Activated CD8-positive, alpha-beta memory T cell treated with anti-CD3 and anti-CD28 coated beads, Interleukin-2, amount 10 ng/mL, durations not matched to agents 7 days and 5 days (primary cell): ENCODE measurements around the gene ZNF3. TPM values are rescaled to one million over a fixed set of nuclear protein-coding genes. Genes with fewer than 3 reads are reported as not detected.
"Not testable (repeated sequence)": the region's sequence is repeated elsewhere in the genome, so short reads cannot be mapped to it uniquely, and the experiment has no call there.

ENCODE experiments used
- ATAC-seq: fragments of 150-1000 bp; cut with Tn5 transposase; one replicate; pipeline ENCODE4 v1.10.0; 2021; ENCODE audit warnings: moderate library complexity
- CTCF ChIA-PET: fragments of 350-600 bp; sonication (Branson Sonifier 250); formaldehyde crosslinking; loops from one replicate; lab custom pipeline; 2021; ENCODE audit warnings: antibody characterized with exemption; lab: Charles Lee
- DNase-seq: peaks from one replicate; pipeline ENCODE4 v3.0.0-alpha.2; 2020
- H3K27ac Mint-ChIP-seq: one replicate; pipeline ENCODE4 v1.8.0; 2021; ENCODE audit warnings: mild to moderate bottlenecking, mixed read lengths
- H3K27me3 Mint-ChIP-seq: one replicate; pipeline ENCODE4 v1.8.0; 2021; ENCODE audit warnings: mixed read lengths
- H3K36me3 Mint-ChIP-seq: one replicate; pipeline ENCODE4 v1.8.0; 2021; ENCODE audit warnings: mild to moderate bottlenecking, mixed read lengths
- H3K4me1 Mint-ChIP-seq: one replicate; pipeline ENCODE4 v1.8.0; 2021; ENCODE audit warnings: mixed read lengths
- H3K4me3 Mint-ChIP-seq: one replicate; pipeline ENCODE4 v1.8.0; 2021; ENCODE audit warnings: mild to moderate bottlenecking, moderate library complexity, mixed read lengths
- H3K9me3 Mint-ChIP-seq: one replicate; pipeline ENCODE4 v1.8.0; 2022; ENCODE audit warnings: low read depth, mixed read lengths
- total RNA-seq, 2 experiments: library from RNA; stranded (reverse); gene quantifications; one replicate each; pipeline ENCODE4 v1.2.3, GENCODE V29; 2021

ZNF3 gene
- total RNA-seq = 10 to 100 TPM; 21.2 to 24.1 TPM

- DNase-seq (peak; percentile 99), ATAC-seq (peak; percentile 91)
- peaks cover 32% of the 10 kb centered on the region for H3K4me1 Mint-ChIP-seq
- H3K27me3 Mint-ChIP-seq = no peaks in the 10 kb centered on the region
- peak within 1 kb of the TSS; percentile 87 for H3K27ac Mint-ChIP-seq
- CTCF ChIA-PET = interaction anchor here (0.7 to 1.4 kb wide), 20 partner anchors 10 to 695 kb away, joined by 3 to 14 read pairs (median 4); partner anchors contain the start of genes AP4M1, MBLAC1, MCM7 and ZKSCAN1
- H3K4me3 Mint-ChIP-seq = peak within 1 kb of the TSS; percentile 88
- peaks cover 20% of the 10 kb centered on the region for H3K36me3 Mint-ChIP-seq
- no peaks in the 10 kb centered on the region for H3K9me3 Mint-ChIP-seq
These were observed at the start of gene ZNF3 for GRCh38 chr7:100081535-100082102. Gene ZNF3, minus strand, starts transcription at chr7:100081723. Its CDS starts 4,366 bp downstream, at chr7:100077357.

GRCh38 chr7:100130608-100131453, 49.3 kb upstream of the ZNF3 start:
- H3K9me3 Mint-ChIP-seq = no peaks in the 10 kb centered on the region
- H3K4me3 Mint-ChIP-seq = peak overlapping the region; percentile 26
- H3K27ac Mint-ChIP-seq = peak overlapping the region; percentile 28

GRCh38 chr7:100130220-100130607, 48.7 kb upstream of the ZNF3 start:
- peaks cover 33% of the 10 kb centered on the region for H3K4me1 Mint-ChIP-seq
- CTCF ChIA-PET = interaction anchor here (0.7 to 6.9 kb wide), 28 partner anchors 10 to 299 kb away, joined by 3 to 61 read pairs (median 5); partner anchors contain the start of genes AP4M1, CNPY4, COPS6 and GPC2
- not testable (repeated sequence) for H3K27me3 Mint-ChIP-seq, H3K9me3 Mint-ChIP-seq, DNase-seq, H3K27ac Mint-ChIP-seq, H3K4me3 Mint-ChIP-seq, ATAC-seq, H3K36me3 Mint-ChIP-seq

More at GRCh38 chr7:100130608-100131453, 49.3 kb upstream of the ZNF3 start:
- Mint-ChIP-seq H3K36me3 (no peaks in the 10 kb centered on the region), H3K27me3 (no peaks in the 10 kb centered on the region), H3K4me1 (peaks cover 28% of the 10 kb centered on the region)
- CTCF ChIA-PET = interaction anchor here (0.6 to 6.9 kb wide), 41 partner anchors 10 to 314 kb away, joined by 3 to 61 read pairs (median 4); partner anchors contain the start of genes AP4M1, CNPY4, COPS6 and GPC2
- DNase-seq (peak; percentile 89), ATAC-seq (no peak)

- peaks cover 44% of the 10 kb centered on the region for H3K4me1 Mint-ChIP-seq
- ATAC-seq (no peak), DNase-seq (no peak)
- peak overlapping the region; percentile 89 for H3K4me3 Mint-ChIP-seq
- H3K36me3 Mint-ChIP-seq = peaks cover 8% of the 10 kb centered on the region
- CTCF ChIA-PET = interaction anchor here (0.6 to 6.9 kb wide), 16 partner anchors 8 to 279 kb away, joined by 3 to 61 read pairs (median 4); partner anchors contain the start of genes AP4M1, CNPY4, MCM7 and TRAPPC14
- H3K27me3 Mint-ChIP-seq = no peaks in the 10 kb centered on the region
- H3K27ac Mint-ChIP-seq = peak overlapping the region; percentile 88
- no peaks in the 10 kb centered on the region for H3K9me3 Mint-ChIP-seq
These were observed 47.1 kb upstream of the ZNF3 start for GRCh38 chr7:100128637-100128963.

GRCh38 chr7:100127866-100128636, 46.5 kb upstream of the ZNF3 start:
- H3K27ac Mint-ChIP-seq = peak overlapping the region; percentile 88
- peak; percentile 54 for DNase-seq
- peaks cover 44% of the 10 kb centered on the region for H3K4me1 Mint-ChIP-seq
- no peaks in the 10 kb centered on the region for H3K9me3 Mint-ChIP-seq
- H3K36me3 Mint-ChIP-seq = peaks cover 9% of the 10 kb centered on the region
- peak overlapping the region; percentile 89 for H3K4me3 Mint-ChIP-seq
- no peaks in the 10 kb centered on the region for H3K27me3 Mint-ChIP-seq
- ATAC-seq = peak; percentile 8
- CTCF ChIA-PET = interaction anchor here (0.9 to 6.9 kb wide), 12 partner anchors 7 to 279 kb away, joined by 3 to 61 read pairs (median 4); partner anchors contain the start of genes AP4M1, CNPY4, MCM7 and TRAPPC14

GRCh38 chr7:100126931-100127865, 45.7 kb upstream of the ZNF3 start, which contains the start of gene MBLAC1:
Gene MBLAC1, plus strand, starts transcription at chr7:100126967. Its CDS starts 429 bp downstream, at chr7:100127396.
- peaks cover 13% of the 10 kb centered on the region for H3K36me3 Mint-ChIP-seq
- peaks cover 41% of the 10 kb centered on the region for H3K4me1 Mint-ChIP-seq
- peak; percentile 79 for ATAC-seq
- H3K4me3 Mint-ChIP-seq = peak within 1 kb of the TSS; percentile 89
- H3K27ac Mint-ChIP-seq = peak within 1 kb of the TSS; percentile 98
- DNase-seq = peak; percentile 94
- no peaks in the 10 kb centered on the region for H3K9me3 Mint-ChIP-seq
- CTCF ChIA-PET = interaction anchor here (0.9 to 6.9 kb wide), 10 partner anchors 11 to 133 kb away, joined by 3 to 60 read pairs (median 4); partner anchors contain the start of genes AP4M1, MCM7 and ZKSCAN1
- no peaks in the 10 kb centered on the region for H3K27me3 Mint-ChIP-seq

- Mint-ChIP-seq H3K4me1 (peaks cover 42% of the 10 kb centered on the region), H3K36me3 (peaks cover 15% of the 10 kb centered on the region), H3K9me3 (no peaks in the 10 kb centered on the region), H3K27me3 (no peaks in the 10 kb centered on the region), H3K27ac (peak overlapping the region; percentile 98), H3K4me3 (peak overlapping the region; percentile 89)
- CTCF ChIA-PET = interaction anchor here (0.7 to 1.6 kb wide), 8 partner anchors 12 to 132 kb away, joined by 3 to 7 read pairs (median 4); partner anchors contain the start of genes AP4M1, MCM7 and ZKSCAN1
- DNase-seq (no peak), ATAC-seq (peak; percentile 35)
These were observed 44.9 kb upstream of the ZNF3 start for GRCh38 chr7:100126239-100126930.

- CTCF ChIA-PET = interaction anchor here (0.6 to 1.5 kb wide), 3 partner anchors 8 to 289 kb away, joined by 3 to 9 read pairs (median 5); no protein-coding TSS in a partner anchor
- H3K36me3 Mint-ChIP-seq = peaks cover 15% of the 10 kb centered on the region
- no peaks in the 10 kb centered on the region for H3K9me3 Mint-ChIP-seq
- peak overlapping the region; percentile 56 for H3K27ac Mint-ChIP-seq
- DNase-seq = no peak
- peaks cover 43% of the 10 kb centered on the region for H3K4me1 Mint-ChIP-seq
- H3K27me3 Mint-ChIP-seq = no peaks in the 10 kb centered on the region
- ATAC-seq = no peak
- no peak overlapping the region for H3K4me3 Mint-ChIP-seq
These were observed 43.0 kb upstream of the ZNF3 start for GRCh38 chr7:100124301-100125230.

GRCh38 chr7:100122568-100122967, 41.0 kb upstream of the ZNF3 start:
- Mint-ChIP-seq H3K9me3 (no peaks in the 10 kb centered on the region), H3K4me3 (no peak overlapping the region), H3K36me3 (peaks cover 15% of the 10 kb centered on the region), H3K4me1 (peaks cover 39% of the 10 kb centered on the region), H3K27ac (no peak overlapping the region), H3K27me3 (no peaks in the 10 kb centered on the region)
- CTCF ChIA-PET = interaction anchor here (1.5 kb wide), 1 partner anchor 128 kb away, joined by 8 read pairs; no protein-coding TSS in a partner anchor
- DNase-seq (no peak), ATAC-seq (no peak)

GRCh38 chr7:100122067-100122466, 40.5 kb upstream of the ZNF3 start:
- peaks cover 15% of the 10 kb centered on the region for H3K36me3 Mint-ChIP-seq
- CTCF ChIA-PET = interaction anchor here (0.7 to 1.5 kb wide), 2 partner anchors 92 to 128 kb away, joined by 3 to 8 read pairs; no protein-coding TSS in a partner anchor
- H3K4me1 Mint-ChIP-seq = peaks cover 39% of the 10 kb centered on the region
- H3K27ac Mint-ChIP-seq = peak overlapping the region; percentile 47
- H3K9me3 Mint-ChIP-seq = no peaks in the 10 kb centered on the region
- DNase-seq = no peak
- no peak overlapping the region for H3K4me3 Mint-ChIP-seq
- no peaks in the 10 kb centered on the region for H3K27me3 Mint-ChIP-seq
- ATAC-seq = no peak
